Sigmoid colon (tissue), 4 donors: ENCODE results near the gene IGSF9B.

Experiments
- CTCF ChIP-seq, 4 experiments: fragments of 450-650 bp in 3 of 4; fragments of 200-600 bp in 1 of 4; IDR thresholded peaks; one replicate each; pipeline ENCODE4 v1.5.1; 2016 to 2019; ENCODE audit warnings: antibody characterized with exemption in 4 of 4, mild to moderate bottlenecking in 3 of 4, moderate library complexity in 2 of 4
- POLR2A ChIP-seq, 2 donors: fragments of 450-650 bp; IDR thresholded peaks; one replicate each; pipeline ENCODE4 v1.6.1; 2016; ENCODE audit warnings: antibody characterized with exemption in 2 of 2, mild to moderate bottlenecking in 2 of 2, moderate library complexity in 2 of 2
- POLR2AphosphoS5 ChIP-seq, 4 donors: sonication (generic); formaldehyde crosslinking; IDR thresholded peaks; one replicate each; pipeline ENCODE4 v1.6.1; 2017; ENCODE audit warnings: antibody characterized with exemption in 4 of 4

GRCh38 chr11:133945087-133945974, 11.4 kb downstream of the IGSF9B start:
- no peak for TF ChIP-seq CTCF (IDR thresholded peaks at IDR 0.05)
- no peak for TF ChIP-seq POLR2A (IDR thresholded peaks at IDR 0.05)
- TF ChIP-seq POLR2AphosphoS5 (IDR thresholded peaks at IDR 0.05), result peak in 2 of 4 donors; percentile 34 to 62
